ENCODE measurements around the gene SP140. TPM values are rescaled to one million over a fixed set of nuclear protein-coding genes. Genes with fewer than 3 reads are reported as not detected.
A peak's percentile ranks its signal among the peaks of the same experiment; 100 is the strongest.

The SP140 gene
- total and polyA plus RNA-seq, 10 of the 15 experiments (the other 5 are each of a cell fraction or from before 2014, with no cell fraction given) = 61.7 to 164 (median 90.7) TPM

DNA sequence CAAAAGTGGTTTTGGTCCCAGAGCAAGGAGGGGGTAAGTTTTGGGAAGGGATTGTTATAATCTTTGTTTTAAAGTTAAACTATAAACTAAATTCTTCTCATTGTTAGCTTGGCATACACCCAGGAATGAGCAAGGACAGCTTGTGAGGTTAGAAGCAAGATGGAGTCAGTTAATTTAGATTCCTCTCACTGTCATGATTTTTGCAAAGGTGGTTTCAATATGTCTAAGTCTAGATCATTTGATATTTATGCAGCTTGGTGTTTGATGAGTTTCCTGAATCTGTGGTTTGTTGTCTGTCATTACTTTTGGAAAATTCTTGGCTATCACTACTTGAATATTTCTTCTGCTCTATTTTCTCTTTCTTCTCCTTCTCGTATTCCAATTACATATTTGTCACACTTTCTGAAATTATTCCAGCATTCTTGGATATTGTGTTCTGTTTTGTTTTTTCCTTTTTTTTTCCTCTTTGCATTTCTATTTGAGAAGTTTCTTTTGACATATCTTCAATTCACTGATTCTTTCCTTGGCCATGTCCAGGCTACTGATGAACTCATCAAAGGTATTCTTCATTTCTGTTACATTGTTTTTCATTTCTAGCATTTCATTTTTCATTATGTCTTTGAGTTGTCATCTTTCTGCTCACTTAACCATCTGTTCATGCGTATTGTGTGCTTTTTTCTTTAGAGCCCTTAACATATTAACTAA lies 5.1 kb downstream of the SP140 start (continued):
- TF ChIP-seq, protein P1, sequence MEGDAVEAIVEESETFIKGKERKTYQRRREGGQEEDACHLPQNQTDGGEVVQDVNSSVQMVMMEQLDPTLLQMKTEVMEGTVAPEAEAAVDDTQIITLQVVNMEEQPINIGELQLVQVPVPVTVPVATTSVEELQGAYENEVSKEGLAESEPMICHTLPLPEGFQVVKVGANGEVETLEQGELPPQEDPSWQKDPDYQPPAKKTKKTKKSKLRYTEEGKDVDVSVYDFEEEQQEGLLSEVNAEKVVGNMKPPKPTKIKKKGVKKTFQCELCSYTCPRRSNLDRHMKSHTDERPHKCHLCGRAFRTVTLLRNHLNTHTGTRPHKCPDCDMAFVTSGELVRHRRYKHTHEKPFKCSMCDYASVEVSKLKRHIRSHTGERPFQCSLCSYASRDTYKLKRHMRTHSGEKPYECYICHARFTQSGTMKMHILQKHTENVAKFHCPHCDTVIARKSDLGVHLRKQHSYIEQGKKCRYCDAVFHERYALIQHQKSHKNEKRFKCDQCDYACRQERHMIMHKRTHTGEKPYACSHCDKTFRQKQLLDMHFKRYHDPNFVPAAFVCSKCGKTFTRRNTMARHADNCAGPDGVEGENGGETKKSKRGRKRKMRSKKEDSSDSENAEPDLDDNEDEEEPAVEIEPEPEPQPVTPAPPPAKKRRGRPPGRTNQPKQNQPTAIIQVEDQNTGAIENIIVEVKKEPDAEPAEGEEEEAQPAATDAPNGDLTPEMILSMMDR (IDR thresholded peaks at IDR 0.05 in 2 of 3, conservative IDR thresholded peaks at IDR 0.05 in 1 of 3; ENCODE audit: control insufficient read depth in 2 of 3, extremely low read depth in 1 of 3, insufficient read depth in 1 of 3, low read depth in 3 of 3, low read length in 3 of 3) = no peak
- TF ChIP-seq MYB (IDR thresholded peaks at IDR 0.05; ENCODE audit: borderline replicate concordance, low read depth, low read length) = no peak
- peak; percentile 52 for TF ChIP-seq ATF7 (IDR thresholded peaks at IDR 0.05; ENCODE audit: low read depth)
- TF ChIP-seq JUND (IDR thresholded peaks at IDR 0.05; ENCODE audit: low read depth, low read length) = no peak
- TF ChIP-seq BMI1 (IDR thresholded peaks at IDR 0.05; ENCODE audit: borderline replicate concordance) = no peak
- TF ChIP-seq SREBF2 (IDR thresholded peaks at IDR 0.05; ENCODE audit: low read length) = no peak
- TF ChIP-seq, protein P2, sequence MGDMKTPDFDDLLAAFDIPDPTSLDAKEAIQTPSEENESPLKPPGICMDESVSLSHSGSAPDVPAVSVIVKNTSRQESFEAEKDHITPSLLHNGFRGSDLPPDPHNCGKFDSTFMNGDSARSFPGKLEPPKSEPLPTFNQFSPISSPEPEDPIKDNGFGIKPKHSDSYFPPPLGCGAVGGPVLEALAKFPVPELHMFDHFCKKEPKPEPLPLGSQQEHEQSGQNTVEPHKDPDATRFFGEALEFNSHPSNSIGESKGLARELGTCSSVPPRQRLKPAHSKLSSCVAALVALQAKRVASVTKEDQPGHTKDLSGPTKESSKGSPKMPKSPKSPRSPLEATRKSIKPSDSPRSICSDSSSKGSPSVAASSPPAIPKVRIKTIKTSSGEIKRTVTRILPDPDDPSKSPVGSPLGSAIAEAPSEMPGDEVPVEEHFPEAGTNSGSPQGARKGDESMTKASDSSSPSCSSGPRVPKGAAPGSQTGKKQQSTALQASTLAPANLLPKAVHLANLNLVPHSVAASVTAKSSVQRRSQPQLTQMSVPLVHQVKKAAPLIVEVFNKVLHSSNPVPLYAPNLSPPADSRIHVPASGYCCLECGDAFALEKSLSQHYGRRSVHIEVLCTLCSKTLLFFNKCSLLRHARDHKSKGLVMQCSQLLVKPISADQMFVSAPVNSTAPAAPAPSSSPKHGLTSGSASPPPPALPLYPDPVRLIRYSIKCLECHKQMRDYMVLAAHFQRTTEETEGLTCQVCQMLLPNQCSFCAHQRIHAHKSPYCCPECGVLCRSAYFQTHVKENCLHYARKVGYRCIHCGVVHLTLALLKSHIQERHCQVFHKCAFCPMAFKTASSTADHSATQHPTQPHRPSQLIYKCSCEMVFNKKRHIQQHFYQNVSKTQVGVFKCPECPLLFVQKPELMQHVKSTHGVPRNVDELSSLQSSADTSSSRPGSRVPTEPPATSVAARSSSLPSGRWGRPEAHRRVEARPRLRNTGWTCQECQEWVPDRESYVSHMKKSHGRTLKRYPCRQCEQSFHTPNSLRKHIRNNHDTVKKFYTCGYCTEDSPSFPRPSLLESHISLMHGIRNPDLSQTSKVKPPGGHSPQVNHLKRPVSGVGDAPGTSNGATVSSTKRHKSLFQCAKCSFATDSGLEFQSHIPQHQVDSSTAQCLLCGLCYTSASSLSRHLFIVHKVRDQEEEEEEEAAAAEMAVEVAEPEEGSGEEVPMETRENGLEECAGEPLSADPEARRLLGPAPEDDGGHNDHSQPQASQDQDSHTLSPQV (IDR thresholded peaks at IDR 0.05) = no peak
- no peak for TF ChIP-seq ZNF622 (IDR thresholded peaks at IDR 0.05)
- TF ChIP-seq ESRRA (IDR thresholded peaks at IDR 0.05; ENCODE audit: low read length) = 0 out of 2 replicates have a peak, but pooled peaks have one; percentile 29
- TF ChIP-seq, protein P3, sequence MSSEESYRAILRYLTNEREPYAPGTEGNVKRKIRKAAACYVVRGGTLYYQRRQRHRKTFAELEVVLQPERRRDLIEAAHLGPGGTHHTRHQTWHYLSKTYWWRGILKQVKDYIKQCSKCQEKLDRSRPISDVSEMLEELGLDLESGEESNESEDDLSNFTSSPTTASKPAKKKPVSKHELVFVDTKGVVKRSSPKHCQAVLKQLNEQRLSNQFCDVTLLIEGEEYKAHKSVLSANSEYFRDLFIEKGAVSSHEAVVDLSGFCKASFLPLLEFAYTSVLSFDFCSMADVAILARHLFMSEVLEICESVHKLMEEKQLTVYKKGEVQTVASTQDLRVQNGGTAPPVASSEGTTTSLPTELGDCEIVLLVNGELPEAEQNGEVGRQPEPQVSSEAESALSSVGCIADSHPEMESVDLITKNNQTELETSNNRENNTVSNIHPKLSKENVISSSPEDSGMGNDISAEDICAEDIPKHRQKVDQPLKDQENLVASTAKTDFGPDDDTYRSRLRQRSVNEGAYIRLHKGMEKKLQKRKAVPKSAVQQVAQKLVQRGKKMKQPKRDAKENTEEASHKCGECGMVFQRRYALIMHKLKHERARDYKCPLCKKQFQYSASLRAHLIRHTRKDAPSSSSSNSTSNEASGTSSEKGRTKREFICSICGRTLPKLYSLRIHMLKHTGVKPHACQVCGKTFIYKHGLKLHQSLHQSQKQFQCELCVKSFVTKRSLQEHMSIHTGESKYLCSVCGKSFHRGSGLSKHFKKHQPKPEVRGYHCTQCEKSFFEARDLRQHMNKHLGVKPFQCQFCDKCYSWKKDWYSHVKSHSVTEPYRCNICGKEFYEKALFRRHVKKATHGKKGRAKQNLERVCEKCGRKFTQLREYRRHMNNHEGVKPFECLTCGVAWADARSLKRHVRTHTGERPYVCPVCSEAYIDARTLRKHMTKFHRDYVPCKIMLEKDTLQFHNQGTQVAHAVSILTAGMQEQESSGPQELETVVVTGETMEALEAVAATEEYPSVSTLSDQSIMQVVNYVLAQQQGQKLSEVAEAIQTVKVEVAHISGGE (CRISPR knock-in tag; IDR thresholded peaks at IDR 0.05) = no peak
- TF ChIP-seq TAF1 (IDR thresholded peaks at IDR 0.05; ENCODE audit: borderline replicate concordance, low read depth, low read length) = no peak
- no peak for TF ChIP-seq ZNF274 (IDR thresholded peaks at IDR 0.05; ENCODE audit: insufficient read depth, insufficient read length)
- TF ChIP-seq, protein P4, sequence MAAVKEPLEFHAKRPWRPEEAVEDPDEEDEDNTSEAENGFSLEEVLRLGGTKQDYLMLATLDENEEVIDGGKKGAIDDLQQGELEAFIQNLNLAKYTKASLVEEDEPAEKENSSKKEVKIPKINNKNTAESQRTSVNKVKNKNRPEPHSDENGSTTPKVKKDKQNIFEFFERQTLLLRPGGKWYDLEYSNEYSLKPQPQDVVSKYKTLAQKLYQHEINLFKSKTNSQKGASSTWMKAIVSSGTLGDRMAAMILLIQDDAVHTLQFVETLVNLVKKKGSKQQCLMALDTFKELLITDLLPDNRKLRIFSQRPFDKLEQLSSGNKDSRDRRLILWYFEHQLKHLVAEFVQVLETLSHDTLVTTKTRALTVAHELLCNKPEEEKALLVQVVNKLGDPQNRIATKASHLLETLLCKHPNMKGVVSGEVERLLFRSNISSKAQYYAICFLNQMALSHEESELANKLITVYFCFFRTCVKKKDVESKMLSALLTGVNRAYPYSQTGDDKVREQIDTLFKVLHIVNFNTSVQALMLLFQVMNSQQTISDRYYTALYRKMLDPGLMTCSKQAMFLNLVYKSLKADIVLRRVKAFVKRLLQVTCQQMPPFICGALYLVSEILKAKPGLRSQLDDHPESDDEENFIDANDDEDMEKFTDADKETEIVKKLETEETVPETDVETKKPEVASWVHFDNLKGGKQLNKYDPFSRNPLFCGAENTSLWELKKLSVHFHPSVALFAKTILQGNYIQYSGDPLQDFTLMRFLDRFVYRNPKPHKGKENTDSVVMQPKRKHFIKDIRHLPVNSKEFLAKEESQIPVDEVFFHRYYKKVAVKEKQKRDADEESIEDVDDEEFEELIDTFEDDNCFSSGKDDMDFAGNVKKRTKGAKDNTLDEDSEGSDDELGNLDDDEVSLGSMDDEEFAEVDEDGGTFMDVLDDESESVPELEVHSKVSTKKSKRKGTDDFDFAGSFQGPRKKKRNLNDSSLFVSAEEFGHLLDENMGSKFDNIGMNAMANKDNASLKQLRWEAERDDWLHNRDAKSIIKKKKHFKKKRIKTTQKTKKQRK (IDR thresholded peaks at IDR 0.05; ENCODE audit: low read depth, low read length) = no peak
- TF ChIP-seq, protein P5, sequence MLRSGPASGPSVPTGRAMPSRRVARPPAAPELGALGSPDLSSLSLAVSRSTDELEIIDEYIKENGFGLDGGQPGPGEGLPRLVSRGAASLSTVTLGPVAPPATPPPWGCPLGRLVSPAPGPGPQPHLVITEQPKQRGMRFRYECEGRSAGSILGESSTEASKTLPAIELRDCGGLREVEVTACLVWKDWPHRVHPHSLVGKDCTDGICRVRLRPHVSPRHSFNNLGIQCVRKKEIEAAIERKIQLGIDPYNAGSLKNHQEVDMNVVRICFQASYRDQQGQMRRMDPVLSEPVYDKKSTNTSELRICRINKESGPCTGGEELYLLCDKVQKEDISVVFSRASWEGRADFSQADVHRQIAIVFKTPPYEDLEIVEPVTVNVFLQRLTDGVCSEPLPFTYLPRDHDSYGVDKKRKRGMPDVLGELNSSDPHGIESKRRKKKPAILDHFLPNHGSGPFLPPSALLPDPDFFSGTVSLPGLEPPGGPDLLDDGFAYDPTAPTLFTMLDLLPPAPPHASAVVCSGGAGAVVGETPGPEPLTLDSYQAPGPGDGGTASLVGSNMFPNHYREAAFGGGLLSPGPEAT (IDR thresholded peaks at IDR 0.05; ENCODE audit: low read depth) = peak; percentile 64

All from GM12878 (cell line).